Peyer's patch (tissue), 4 donors: Measurements from ENCODE around the gene RGS21. TPM values are rescaled to one million over a fixed set of nuclear protein-coding genes. Genes with fewer than 3 reads are reported as not detected.

Source experiments
- DNase-seq, 3 donors: peaks; one replicate each; pipeline ENCODE4 v3.0.0-alpha.2; 2017 to 2019
- H3K27ac ChIP-seq, 4 donors: fragments of 200-600 bp; sonication (generic); one replicate each; pipeline ENCODE4 v1.5.1; 2016 to 2019
- H3K27me3 ChIP-seq, 2 donors: fragments of 200-600 bp; sonication (generic); one replicate each; pipeline ENCODE4 v1.5.1; 2019
- H3K36me3 ChIP-seq, 3 donors: fragments of 200-600 bp; sonication (generic); one replicate each; pipeline ENCODE4 v1.5.1; 2016 to 2019
- H3K4me1 ChIP-seq, 4 donors: fragments of 200-600 bp; sonication (generic); one replicate each; pipeline ENCODE4 v1.5.1; 2016 to 2019
- H3K4me3 ChIP-seq, 4 donors: fragments of 200-600 bp; sonication (generic); 1 replicate in 3 of 4; 2 replicates in 1 of 4; pipeline ENCODE4 v1.5.1; 2016 to 2019; ENCODE audit warnings: mild to moderate bottlenecking in 1 of 4
- H3K9me3 ChIP-seq, 4 donors: fragments of 200-600 bp; sonication (generic); one replicate each; pipeline ENCODE4 v1.5.1; 2016 to 2019; ENCODE audit warnings: mild to moderate bottlenecking in 1 of 4
- POLR2A ChIP-seq, 2 donors: fragments of 450-650 bp; IDR thresholded peaks; one replicate each; pipeline ENCODE4 v1.5.1; 2017; ENCODE audit warnings: antibody characterized with exemption in 2 of 2, mild to moderate bottlenecking in 2 of 2, moderate library complexity in 2 of 2
- total RNA-seq, 4 donors: library from RNA; depleted of rRNA; stranded (reverse); fragments of >200 nt; gene quantifications; one replicate each; pipeline ENCODE4 v1.1.0, GENCODE V29; 2016
- TF ChIP-seq, protein P1 (sequence below), 6 experiments: fragments of 450-650 bp in 4 of 6; fragments of 200-600 bp in 2 of 6; sonication (generic) in 1 of 6; IDR thresholded peaks; one replicate each; pipeline ENCODE4 v1.5.1; 2017 to 2019; ENCODE audit warnings: antibody characterized with exemption in 6 of 6, mild to moderate bottlenecking in 3 of 6, moderate library complexity in 1 of 6

The RGS21 gene, protein sequence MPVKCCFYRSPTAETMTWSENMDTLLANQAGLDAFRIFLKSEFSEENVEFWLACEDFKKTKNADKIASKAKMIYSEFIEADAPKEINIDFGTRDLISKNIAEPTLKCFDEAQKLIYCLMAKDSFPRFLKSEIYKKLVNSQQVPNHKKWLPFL
- not detected for total RNA-seq

DNA sequence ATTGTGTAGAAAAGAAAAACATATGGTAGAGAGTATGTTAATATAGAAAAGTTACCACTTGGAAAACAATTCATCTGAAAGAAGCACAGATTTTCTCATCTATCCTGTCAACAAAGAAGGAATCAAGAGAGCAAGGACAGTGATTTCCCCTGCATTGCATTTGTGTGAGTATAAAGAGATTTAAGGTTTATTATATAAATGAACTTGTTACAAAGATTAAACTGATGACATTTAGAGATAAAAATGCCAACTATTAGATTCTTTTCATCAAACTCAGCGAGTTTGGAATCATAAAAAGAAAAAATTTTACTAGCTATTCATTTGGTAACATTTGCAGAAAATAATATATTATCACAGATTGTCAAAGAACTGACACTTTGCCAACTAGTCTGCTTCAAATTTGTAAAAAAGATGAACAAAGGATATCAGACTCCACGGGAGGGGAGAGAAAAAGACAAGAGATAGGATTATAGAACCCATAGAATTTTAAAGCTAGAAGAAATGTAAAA, at the start of gene RGS21:
Gene RGS21 (plus strand): TSS at position 51 of the 509 bp plus-strand sequence. CDS start 26,045 bp downstream, outside the sequence.
- no peak for DNase-seq
- H3K36me3 ChIP-seq: no peaks in the 10 kb centered on the region
- TF ChIP-seq, protein P1, sequence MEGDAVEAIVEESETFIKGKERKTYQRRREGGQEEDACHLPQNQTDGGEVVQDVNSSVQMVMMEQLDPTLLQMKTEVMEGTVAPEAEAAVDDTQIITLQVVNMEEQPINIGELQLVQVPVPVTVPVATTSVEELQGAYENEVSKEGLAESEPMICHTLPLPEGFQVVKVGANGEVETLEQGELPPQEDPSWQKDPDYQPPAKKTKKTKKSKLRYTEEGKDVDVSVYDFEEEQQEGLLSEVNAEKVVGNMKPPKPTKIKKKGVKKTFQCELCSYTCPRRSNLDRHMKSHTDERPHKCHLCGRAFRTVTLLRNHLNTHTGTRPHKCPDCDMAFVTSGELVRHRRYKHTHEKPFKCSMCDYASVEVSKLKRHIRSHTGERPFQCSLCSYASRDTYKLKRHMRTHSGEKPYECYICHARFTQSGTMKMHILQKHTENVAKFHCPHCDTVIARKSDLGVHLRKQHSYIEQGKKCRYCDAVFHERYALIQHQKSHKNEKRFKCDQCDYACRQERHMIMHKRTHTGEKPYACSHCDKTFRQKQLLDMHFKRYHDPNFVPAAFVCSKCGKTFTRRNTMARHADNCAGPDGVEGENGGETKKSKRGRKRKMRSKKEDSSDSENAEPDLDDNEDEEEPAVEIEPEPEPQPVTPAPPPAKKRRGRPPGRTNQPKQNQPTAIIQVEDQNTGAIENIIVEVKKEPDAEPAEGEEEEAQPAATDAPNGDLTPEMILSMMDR (IDR thresholded peaks at IDR 0.05): no peak
- no peak for TF ChIP-seq POLR2A (IDR thresholded peaks at IDR 0.05)
- H3K4me3 ChIP-seq: no peak within 1 kb of the TSS
- no peak within 1 kb of the TSS for H3K27ac ChIP-seq
- H3K27me3 ChIP-seq: no peaks in the 10 kb centered on the region
- H3K9me3 ChIP-seq: no peaks in the 10 kb centered on the region
- no peaks in the 10 kb centered on the region for H3K4me1 ChIP-seq

GRCh38 chr1:192268468-192269052, 48.2 kb upstream of the RGS21 start:
- H3K27ac ChIP-seq: no peak overlapping the region
- H3K27me3 ChIP-seq: no peaks in the 10 kb centered on the region
- DNase-seq: no peak
- TF ChIP-seq POLR2A (IDR thresholded peaks at IDR 0.05): no peak
- TF ChIP-seq, protein P1 (IDR thresholded peaks at IDR 0.05): no peak
- no peaks in the 10 kb centered on the region for H3K4me1 ChIP-seq
- H3K4me3 ChIP-seq: no peak overlapping the region
- H3K36me3 ChIP-seq: no peaks in the 10 kb centered on the region
- no peaks in the 10 kb centered on the region for H3K9me3 ChIP-seq

DNA sequence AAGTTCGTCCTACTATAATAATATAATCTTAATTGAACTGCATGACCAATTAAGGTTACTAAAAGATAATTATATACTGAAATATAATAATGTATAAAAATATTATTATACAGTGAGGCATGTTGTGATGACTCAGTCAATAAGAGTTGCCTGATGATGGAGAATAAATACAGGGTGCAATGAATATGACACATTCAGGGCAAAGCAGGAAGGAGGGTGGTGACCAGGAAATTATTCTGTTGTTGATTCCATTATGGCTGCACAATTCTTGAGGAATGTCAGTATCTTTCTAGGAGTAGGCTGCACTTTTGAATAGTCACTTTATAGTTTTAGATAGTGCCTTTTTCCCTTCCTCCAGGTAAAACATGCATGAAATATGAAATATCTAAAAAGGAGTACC, 46.4 kb upstream of the RGS21 start:
- Histone ChIP-seq H3K27me3 (no peaks in the 10 kb centered on the region), H3K4me1 (no peaks in the 10 kb centered on the region), H3K9me3 (no peaks in the 10 kb centered on the region), H3K27ac (no peak overlapping the region), H3K4me3 (no peak overlapping the region), H3K36me3 (no peaks in the 10 kb centered on the region)
- DNase-seq: no peak
- TF ChIP-seq, protein P1 (IDR thresholded peaks at IDR 0.05): no peak
- no peak for TF ChIP-seq POLR2A (IDR thresholded peaks at IDR 0.05)

- Histone ChIP-seq H3K9me3 (no peaks in the 10 kb centered on the region), H3K27ac (no peak overlapping the region), H3K36me3 (no peaks in the 10 kb centered on the region), H3K4me1 (no peaks in the 10 kb centered on the region), H3K4me3 (no peak overlapping the region), H3K27me3 (no peaks in the 10 kb centered on the region)
- TF ChIP-seq, protein P1 (IDR thresholded peaks at IDR 0.05): no peak
- no peak for TF ChIP-seq POLR2A (IDR thresholded peaks at IDR 0.05)
- no peak for DNase-seq
These were observed 44.1 kb upstream of the RGS21 start for GRCh38 chr1:192272732-192273131.

DNA sequence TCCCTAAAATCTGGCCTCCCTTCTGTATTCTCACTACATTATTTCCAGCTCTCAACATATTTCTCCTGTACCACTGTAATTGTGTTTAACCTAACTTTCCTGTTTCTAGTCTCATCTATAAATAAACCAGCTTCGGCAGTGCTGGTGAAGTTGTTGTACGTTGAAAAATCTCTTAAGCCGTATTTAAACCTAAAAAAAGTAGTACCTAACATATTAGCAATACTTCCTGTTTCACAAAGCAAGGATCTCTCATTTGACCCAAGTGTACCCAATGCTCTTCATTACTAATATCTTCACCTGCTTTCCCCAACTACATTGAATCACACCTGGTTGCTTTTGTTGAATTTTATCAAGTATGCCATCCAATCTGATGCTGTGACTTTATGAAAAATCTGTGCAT, 42.2 kb upstream of the RGS21 start:
- DNase-seq: no peak
- no peak for TF ChIP-seq POLR2A (IDR thresholded peaks at IDR 0.05)
- TF ChIP-seq, protein P1 (IDR thresholded peaks at IDR 0.05): no peak
- Histone ChIP-seq H3K27ac (no peak overlapping the region), H3K36me3 (no peaks in the 10 kb centered on the region), H3K4me3 (no peak overlapping the region), H3K9me3 (no peaks in the 10 kb centered on the region), H3K4me1 (no peaks in the 10 kb centered on the region), H3K27me3 (no peaks in the 10 kb centered on the region)
